ENCODE measurements around the gene MR1.

MR1 gene

GRCh38 chr1:181092883-181093458, 59.2 kb downstream of the MR1 start:
- ATAC-seq, result no peak

- ATAC-seq, result no peak
These were observed 60.8 kb downstream of the MR1 start for GRCh38 chr1:181094416-181095212.

DNA sequence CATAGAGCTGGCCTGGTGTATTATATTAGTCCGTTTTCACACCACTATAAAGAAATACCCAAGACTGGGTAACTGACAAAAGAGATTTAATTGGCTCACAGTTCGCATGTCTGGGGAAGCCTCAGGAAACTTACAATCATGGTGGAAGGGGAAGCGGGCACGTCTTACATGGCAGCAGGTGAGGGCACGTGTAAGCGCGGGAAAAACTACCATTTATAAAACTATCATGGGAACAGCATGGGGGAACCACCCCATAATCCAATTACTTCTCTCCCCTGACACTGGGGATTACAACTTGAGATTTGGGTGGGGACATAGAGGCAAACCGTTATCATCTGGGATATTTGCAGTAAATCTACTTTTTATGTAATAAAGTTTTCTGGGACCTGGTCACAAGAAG, 61.5 kb downstream of the MR1 start:
- ATAC-seq, result no peak

DNA sequence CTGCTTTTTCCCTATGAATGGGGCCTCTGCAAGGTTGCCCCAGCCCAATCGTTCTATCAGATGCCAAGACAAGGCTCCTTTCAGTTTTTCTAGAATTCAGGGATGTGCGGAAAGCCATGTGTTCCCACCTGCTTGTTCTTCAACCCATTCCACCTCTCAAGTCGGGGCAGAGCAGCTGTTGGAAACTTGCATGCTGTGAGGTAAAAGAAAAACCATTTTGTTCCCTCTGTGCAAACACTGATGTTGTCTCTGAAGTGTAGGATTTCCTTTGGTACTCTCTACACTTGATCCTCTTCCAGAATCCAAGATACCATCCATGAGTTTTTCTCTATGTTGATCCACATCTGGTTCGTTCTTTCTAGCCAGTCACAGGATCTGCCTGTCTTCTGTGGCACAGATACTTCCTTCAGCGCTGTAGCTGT, 62.0 kb downstream of the MR1 start:
- no peak for ATAC-seq

DNA sequence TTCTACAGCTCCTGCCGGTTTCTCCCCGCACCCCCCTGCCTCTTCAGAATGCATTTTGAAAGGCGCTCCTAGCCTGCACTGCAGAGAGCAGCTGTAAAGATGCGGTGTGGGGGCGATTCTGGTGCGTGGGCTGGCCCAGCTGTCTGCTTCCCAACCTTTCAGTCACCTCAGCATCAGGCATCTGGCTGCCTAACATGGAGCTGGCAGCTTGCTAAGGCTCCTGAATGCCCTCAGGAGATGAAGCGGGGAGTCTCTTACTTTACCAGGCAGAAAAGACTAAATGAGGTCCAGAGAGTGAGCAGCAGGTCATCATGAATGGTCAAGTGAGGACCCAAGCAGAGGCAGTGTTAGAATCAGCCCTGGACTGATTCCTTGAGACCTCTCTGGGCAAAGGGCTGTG, 63.5 kb downstream of the MR1 start:
- no peak for ATAC-seq

DNA sequence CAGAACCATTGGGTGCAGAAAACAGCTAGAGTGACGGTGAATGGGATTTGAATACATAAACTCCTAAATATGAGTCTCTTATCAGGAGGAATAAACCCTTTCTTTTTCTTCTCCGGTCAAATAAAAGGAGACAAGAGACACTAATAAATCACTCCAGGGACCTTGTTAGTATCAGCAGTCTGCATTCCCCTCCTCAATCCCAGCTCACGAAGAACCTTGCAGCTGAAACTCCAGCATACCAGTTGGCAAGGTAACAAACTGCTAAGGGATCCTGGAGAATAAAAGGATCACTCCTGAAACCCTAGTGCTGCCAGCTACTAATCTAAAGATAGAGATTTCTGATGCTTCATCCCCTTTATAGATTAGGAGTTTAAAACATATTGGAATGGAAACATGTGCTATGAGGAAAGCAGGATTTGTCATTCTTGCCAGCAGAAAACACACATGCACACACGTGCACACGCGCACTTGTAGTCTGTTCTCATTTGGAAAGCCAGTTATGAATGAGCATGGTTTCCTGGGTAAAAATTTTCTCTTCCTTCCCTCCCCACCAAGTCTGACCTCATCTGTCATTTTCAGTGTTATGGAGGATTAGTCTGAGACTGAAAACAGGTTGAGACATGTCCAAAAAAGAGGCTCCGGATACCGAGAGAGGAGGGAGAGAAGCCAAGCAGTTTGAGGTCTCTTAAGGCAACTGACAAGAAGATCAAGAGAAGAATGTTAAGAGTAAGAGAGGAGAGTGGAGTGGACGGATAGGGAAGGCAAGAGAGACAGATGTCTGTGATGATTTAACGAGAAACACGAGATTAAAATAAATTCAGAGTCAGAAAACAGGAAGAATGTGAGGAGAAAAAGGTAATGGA, 65.6 kb downstream of the MR1 start:
- peak; percentile 72 to 79 for ATAC-seq

GRCh38 chr1:181100015-181100905, 66.5 kb downstream of the MR1 start:
- peak; percentile 38 to 59 for ATAC-seq

GRCh38 chr1:181100934-181101333, 67.2 kb downstream of the MR1 start:
- ATAC-seq, result no peak

DNA sequence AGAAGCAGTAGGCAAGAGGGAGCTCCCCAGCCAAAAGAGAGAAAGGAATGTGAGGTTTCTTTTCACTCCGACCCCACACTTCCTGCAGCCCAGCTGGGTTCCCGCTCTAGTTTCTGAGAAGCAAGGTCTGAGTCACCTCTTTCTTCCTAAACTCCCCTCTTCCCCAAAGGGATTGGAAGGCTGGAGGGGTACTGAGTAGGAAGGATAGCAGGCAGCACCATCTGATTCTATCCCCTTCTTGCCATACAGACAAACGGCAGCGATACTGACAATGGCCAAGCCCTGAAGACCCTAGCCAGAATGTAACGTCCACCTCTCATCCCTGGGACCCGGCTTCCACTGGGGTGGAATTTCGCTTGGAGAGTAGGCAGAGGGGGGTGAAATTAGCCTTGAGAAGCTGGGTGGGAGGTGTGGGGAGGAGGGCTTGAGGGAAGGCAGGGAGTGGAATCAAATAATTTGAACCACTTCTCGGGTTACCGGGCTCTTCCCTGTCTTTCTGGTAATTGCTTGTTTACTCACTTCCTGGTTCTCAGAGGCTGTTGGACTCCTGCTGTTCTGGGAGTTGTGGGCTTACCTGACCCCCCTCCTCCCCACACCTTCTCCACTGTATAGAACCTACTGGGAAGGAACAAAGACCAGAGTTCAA, 67.9 kb downstream of the MR1 start:
- ATAC-seq, result no peak

GRCh38 chr1:181102841-181103240, 69.1 kb downstream of the MR1 start:
- no peak for ATAC-seq

DNA sequence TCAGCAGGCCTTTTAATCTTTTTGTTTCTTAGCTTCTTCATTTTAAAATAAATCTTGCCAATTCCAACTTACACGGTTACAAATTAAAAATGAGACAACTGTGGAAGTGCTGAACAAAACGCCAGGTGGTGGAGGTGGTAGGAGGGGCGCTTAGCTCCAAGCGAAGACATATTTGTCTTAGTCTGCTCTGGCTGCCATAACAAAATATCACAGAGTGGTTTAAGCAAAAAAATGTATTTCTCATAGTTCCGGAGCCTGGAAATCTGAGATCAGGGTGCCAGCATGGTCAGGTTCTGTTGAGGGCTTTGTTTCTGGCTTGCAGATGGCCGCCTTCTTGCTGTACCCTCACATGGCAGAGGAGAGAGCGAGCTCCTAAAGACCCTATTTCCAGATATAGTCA, 69.6 kb downstream of the MR1 start:
- no peak for ATAC-seq

GRCh38 chr1:181104042-181104789, 70.4 kb downstream of the MR1 start:
- ATAC-seq, result peak; percentile 3 to 4

DNA sequence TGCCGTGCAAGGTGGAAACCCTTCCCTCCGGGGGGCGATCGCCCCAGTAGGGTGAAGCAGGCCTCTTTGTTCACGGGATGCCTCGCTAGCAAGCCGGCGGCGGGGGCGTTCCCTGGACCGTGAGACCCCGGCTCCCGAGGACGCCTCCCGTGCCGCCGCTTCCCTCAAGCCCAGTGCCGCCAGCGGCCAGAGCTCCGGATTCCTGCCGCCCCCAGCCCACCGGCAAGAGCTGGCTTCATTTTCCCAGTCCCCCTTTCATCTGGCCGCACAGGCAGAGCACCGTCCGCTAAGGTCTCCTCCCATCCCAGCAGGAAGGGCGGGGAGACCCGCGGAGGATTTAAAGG, 71.0 kb downstream of the MR1 start:
- no peak for ATAC-seq

DNA sequence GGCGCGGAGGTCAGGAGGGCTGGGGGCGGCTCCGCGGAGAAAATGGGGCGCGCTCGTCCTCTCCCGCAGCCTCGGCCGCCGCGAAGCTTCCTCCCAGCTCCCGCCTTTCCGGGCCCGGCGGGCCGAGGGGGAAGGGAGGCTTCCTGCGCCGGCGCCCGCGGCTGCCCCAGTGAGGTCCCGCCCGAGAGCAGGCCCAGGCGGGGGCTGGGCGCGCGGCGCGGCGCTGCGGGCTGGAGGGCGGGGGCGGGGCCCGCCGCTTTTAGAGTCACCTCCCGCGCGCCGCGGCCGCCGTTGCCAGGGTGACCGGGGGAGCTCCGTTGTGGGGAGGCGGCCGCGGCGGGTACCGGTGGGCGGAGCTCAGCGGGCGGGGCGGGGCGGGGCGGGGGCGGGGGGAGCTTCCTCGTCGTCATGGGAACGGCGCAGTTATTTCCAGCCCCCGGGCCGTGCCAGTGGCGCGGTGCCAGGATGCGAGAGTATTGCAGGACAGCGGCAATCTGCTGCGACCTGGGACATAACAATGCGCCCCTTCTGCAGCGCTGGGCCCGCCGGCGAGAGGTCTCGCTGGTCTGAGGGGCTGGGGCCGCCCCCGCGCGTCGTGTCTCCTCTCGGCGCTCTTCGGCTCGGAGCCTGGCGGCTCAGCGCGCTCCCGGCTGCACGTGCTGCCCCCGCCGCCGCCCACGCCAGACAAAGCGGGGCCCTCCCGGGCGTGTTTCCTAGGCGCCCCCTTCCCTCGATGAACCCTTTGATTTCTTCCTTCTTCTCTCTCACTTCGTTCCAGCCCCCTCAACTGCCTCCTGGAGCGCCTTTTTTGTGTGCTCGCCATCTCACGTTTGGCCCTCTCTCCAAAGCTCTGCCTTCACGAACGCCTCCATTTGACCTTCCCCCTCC, 71.6 kb downstream of the MR1 start:
- peak; percentile 86 to 90 for ATAC-seq

DNA sequence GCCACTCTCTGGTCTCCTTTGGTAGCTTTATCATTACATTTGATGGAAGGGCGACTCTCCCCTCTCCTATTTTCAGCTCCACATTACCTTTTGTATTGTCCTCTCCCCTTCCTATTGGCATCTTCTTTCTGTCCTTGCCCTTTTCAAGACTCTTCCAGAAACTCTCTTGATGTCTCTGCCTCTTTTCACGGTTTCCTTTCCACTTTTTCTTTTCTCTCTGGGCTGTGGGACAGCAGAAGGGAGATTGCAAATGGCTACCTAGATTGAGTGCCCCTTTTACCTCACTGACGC, 72.2 kb downstream of the MR1 start:
- no peak for ATAC-seq

- ATAC-seq, result no peak
These were observed 72.7 kb downstream of the MR1 start for GRCh38 chr1:181106479-181106878.

DNA sequence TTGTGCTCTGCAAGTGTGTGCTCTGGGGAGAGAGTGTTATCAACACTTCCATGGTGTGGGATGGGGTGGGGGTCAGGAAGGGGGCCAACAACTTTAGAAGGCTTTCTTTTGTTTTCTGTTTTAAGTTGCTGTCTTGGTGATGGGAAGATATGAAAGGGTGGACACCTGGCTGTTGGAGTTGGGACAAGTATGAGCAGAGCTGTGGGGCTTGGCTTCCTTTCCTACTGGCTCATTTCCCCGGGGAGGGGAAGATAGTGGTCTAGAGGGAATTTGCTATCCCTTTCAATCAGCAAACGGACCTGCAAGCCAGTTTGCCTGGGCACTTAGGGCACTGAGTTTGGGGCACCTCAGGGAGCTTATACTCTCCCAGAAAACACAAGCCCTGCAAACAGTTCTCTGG, 73.9 kb downstream of the MR1 start:
- no peak for ATAC-seq

- no peak for ATAC-seq
These were observed 74.6 kb downstream of the MR1 start for GRCh38 chr1:181108304-181108867.

GRCh38 chr1:181110013-181110412, 76.2 kb downstream of the MR1 start:
- ATAC-seq, result no peak
